ENCODE data around the gene RBM15B. TPM values are rescaled to one million over a fixed set of nuclear protein-coding genes. Genes with fewer than 3 reads are reported as not detected.

RBM15B gene
- total RNA-seq, 1 donor from 2014 or later, result 12.5 TPM

DNA sequence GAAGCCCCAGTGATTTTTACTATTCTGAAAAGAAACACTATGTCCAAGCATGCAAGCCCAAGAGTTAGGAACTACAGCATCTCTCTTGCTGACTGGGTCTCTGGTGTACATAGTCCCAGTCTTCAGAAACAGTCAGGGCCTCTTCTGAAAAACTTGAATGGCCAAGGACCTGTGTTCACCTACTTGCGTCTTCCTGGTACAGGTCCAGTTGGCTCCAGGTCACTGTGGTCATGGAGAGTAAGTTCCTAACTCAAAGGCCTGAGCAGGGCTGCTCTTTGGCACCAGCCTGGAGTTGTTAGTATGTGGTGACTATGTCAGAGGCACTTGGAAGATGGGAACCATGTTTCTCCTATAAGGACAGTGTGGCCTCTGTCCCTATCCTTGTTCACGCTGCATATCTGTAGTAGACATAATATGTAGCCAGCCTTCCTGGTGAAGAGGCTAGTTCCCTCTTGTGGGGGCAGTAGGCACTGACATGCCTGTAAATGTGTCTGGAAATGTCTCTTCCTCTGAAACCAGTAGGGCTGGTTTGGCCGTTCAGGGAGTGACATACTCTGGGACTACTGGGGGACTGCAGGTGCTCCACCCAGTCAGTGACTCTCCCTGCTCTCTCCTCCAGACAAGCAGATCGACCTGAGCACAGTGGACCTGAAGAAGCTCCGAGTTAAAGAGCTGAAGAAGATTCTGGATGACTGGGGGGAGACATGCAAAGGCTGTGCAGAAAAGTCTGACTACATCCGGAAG, 2.6 kb upstream of the RBM15B start:
- TF ChIP-seq, protein P1, sequence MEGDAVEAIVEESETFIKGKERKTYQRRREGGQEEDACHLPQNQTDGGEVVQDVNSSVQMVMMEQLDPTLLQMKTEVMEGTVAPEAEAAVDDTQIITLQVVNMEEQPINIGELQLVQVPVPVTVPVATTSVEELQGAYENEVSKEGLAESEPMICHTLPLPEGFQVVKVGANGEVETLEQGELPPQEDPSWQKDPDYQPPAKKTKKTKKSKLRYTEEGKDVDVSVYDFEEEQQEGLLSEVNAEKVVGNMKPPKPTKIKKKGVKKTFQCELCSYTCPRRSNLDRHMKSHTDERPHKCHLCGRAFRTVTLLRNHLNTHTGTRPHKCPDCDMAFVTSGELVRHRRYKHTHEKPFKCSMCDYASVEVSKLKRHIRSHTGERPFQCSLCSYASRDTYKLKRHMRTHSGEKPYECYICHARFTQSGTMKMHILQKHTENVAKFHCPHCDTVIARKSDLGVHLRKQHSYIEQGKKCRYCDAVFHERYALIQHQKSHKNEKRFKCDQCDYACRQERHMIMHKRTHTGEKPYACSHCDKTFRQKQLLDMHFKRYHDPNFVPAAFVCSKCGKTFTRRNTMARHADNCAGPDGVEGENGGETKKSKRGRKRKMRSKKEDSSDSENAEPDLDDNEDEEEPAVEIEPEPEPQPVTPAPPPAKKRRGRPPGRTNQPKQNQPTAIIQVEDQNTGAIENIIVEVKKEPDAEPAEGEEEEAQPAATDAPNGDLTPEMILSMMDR (IDR thresholded peaks at IDR 0.05; ENCODE audit: borderline replicate concordance), result no peak
- Histone ChIP-seq H3K4me1 (peaks cover 87% of the 10 kb centered on the region), H3K27ac (replicated peaks) (no peak overlapping the region), H3K9me3 (replicated peaks) (no peaks in the 10 kb centered on the region), H3K36me3 (peaks cover 42% of the 10 kb centered on the region), H3K4me3 (no peak overlapping the region), H3K27me3 (ENCODE audit: low read depth) (no peaks in the 10 kb centered on the region)
- intact Hi-C loops (cut with micrococcal nuclease), result no loop called here
- DNase-seq, result no peak

DNA sequence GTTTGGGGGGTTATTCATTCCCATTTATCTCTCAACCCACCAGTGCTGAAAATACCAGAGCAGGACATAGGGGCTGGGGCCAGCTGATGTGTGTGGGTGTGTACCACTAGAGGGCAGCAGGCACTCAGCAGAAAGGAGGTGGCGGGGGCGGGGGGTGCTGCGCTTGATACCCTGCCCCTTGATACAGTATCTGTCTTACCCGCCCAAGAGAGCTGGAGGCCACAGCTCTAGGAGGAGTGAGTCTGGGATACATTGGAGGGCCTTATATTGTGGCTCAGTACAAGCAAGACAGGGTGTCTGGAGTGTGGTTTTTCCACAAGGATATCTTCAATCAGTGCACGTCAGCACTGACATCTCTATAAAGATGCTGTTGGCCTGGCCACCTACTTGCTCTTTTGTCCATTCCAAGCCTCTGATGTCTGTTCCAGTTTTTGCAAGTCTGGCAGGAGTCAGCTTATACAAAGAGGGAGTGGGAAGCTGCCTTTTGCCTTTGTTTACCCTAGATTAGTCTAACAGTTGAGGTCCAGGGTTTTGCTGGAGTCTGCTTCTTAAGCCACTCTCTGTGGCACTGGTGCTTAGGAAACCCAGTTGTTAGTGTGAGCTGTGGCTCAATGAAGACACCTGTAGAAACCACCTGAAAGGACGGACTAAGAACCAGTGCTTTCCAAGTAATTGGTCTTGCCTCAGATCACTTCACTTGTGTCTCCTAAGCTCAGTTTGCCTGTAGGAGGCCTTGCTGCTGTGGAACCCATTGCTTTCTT, 1.5 kb upstream of the RBM15B start:
- intact Hi-C loops (cut with micrococcal nuclease), result no loop called here
- no peaks in the 10 kb centered on the region for H3K27me3 ChIP-seq (ENCODE audit: low read depth)
- TF ChIP-seq, protein P1 (IDR thresholded peaks at IDR 0.05; ENCODE audit: borderline replicate concordance), result peak; percentile 82
- H3K27ac ChIP-seq (replicated peaks), result peak overlapping the region; percentile 91
- H3K4me1 ChIP-seq, result peaks cover 87% of the 10 kb centered on the region
- no peaks in the 10 kb centered on the region for H3K9me3 ChIP-seq (replicated peaks)
- peak; percentile 50 for DNase-seq
- no peak overlapping the region for H3K4me3 ChIP-seq
- H3K36me3 ChIP-seq, result peaks cover 53% of the 10 kb centered on the region

DNA sequence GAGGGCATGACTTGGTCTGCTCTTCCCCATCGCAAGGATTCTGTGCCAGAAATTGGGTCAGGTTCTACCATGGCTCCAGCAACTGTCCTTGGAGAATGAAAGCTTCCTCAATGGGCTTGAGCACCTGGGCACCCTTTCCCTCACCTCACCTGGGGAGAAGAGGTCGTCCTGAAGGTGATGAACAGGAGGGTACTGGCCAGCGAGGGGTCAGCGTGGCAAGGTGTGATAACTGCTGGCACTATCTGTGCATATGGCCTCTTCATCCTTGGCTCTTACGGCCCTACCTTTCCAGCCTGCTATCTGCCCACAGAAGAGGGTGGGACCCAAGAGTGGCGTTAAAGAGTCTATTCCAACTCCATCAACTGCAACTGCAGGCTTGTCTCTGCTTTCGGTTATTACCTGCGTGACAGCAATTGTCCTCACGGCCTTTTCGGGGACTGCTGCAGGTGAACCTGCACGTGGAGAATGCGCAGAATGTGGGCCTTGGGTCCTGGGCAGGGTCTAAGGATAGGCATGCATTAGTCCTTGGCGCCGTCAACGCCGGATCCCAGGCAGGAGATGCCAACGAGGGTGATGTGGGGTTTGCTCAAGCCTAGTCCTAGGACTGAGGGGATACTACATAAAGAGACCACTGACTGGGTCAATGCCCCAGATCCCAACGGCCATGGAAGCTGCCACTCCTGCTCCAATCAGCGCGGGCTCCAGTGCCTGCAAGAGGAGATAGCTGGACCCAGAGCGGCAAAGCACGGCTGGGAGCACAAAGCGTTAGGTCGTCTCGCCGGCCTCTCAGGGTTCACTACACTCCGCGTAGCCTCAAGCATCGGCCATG, 625 bp upstream of the RBM15B start:
- Histone ChIP-seq H3K9me3 (replicated peaks) (no peaks in the 10 kb centered on the region), H3K27ac (replicated peaks) (peak overlapping the region; percentile 91), H3K4me3 (peak overlapping the region; percentile 74), H3K4me1 (peaks cover 90% of the 10 kb centered on the region), H3K36me3 (peaks cover 62% of the 10 kb centered on the region), H3K27me3 (ENCODE audit: low read depth) (no peaks in the 10 kb centered on the region)
- intact Hi-C loops (cut with micrococcal nuclease), result no loop called here
- DNase-seq, result no peak
- TF ChIP-seq, protein P1 (IDR thresholded peaks at IDR 0.05; ENCODE audit: borderline replicate concordance), result no peak

DNA sequence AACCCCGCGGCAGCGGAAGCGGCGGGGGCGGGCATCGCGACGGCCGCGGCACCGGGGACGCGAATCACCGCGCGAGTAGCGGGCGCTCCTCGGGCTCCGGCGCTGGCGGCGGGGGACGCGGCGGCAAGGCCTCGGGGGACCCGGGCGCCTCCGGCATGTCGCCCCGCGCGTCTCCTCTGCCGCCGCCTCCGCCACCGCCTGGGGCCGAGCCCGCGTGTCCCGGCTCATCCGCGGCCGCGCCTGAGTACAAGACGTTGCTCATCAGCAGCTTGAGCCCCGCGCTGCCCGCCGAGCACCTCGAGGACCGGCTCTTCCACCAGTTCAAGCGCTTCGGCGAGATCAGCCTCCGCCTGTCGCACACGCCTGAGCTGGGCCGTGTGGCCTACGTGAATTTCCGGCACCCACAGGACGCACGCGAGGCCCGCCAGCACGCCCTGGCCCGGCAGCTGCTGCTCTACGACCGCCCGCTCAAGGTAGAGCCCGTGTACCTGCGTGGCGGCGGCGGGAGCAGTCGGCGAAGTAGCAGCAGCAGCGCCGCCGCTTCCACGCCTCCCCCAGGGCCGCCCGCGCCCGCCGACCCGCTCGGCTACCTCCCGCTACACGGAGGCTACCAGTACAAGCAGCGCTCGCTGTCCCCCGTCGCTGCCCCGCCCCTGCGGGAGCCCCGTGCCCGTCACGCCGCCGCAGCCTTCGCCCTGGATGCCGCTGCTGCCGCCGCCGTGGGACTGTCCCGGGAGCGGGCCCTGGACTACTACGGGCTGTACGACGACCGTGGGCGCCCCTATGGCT, 675 bp downstream of the RBM15B start:
- Histone ChIP-seq H3K4me3 (peak overlapping the region; percentile 74), H3K27me3 (ENCODE audit: low read depth) (no peaks in the 10 kb centered on the region), H3K9me3 (replicated peaks) (no peaks in the 10 kb centered on the region), H3K27ac (replicated peaks) (peak overlapping the region; percentile 91), H3K36me3 (peaks cover 71% of the 10 kb centered on the region), H3K4me1 (peaks cover 90% of the 10 kb centered on the region)
- intact Hi-C loops (cut with micrococcal nuclease), result no loop called here
- TF ChIP-seq, protein P1 (IDR thresholded peaks at IDR 0.05; ENCODE audit: borderline replicate concordance), result no peak
- DNase-seq, result no peak

Measured in left ventricle myocardium inferior (tissue), 1 donor.